HCT116 (cell line): Measurements from ENCODE around the gene MYO7A. TPM values are rescaled to one million over a fixed set of nuclear protein-coding genes. Genes with fewer than 3 reads are reported as not detected.

ENCODE experiments used
- ATAC-seq: fragments of 200-7000 bp; cut with Tn5 transposase; 2 replicates; pipeline ENCODE4 v1.9.1; 2020; ENCODE audit warnings: mild to moderate bottlenecking, moderate library complexity
- BruUV-seq: library from RNA; stranded (reverse); fragments of 400-500 nt; replicated peaks from 2 replicates; lab custom pipeline; 2021; lab: Mats Ljungman, UMichigan
- CTCF ChIA-PET: fragments of 300-600 bp; sonication (Branson Sonifier 250); formaldehyde crosslinking; loops from one replicate; lab custom pipeline; 2021; ENCODE audit warnings: antibody characterized with exemption; lab: Charles Lee
- POLR2A ChIA-PET: fragments of 300-600, 350-600 bp; sonication (Branson Sonifier 250); formaldehyde crosslinking; loops from one replicate; lab custom pipeline; 2021; ENCODE audit warnings: antibody characterized with exemption; lab: Charles Lee
- RAD21 ChIA-PET, 2 experiments: fragments of 300-600 bp; sonication (Branson Sonifier 250); formaldehyde crosslinking; loops; one replicate each; lab custom pipeline; 2023; ENCODE audit warnings: low total read pairs in 2 of 2; ENCODE audit not compliant: uncharacterized antibody in 2 of 2, unreplicated experiment in 2 of 2, low non-redundant PET in 1 of 2; lab: Charles Lee
- DNase-seq: peaks from one replicate; pipeline ENCODE4 v3.0.0-alpha.2; 2010; ENCODE audit warnings: low read depth, low spot score
- H2AFZ ChIP-seq: fragments of 200-600 bp; shearing (Covaris generic), sonication (generic); 2 replicates; pipeline ENCODE4 v1.6.1; 2017; ENCODE audit warnings: low read depth, mixed run types, mixed read lengths, antibody characterized with exemption, low read length; ENCODE audit not compliant: poor library complexity, severe bottlenecking
- H3K27ac ChIP-seq: 2 replicates; pipeline ENCODE4 v1.5.1; 2012; ENCODE audit warnings: low read depth, low read length
- H3K27me3 ChIP-seq: fragments of 200-600 bp; sonication (generic); 2 replicates; pipeline ENCODE4 v1.6.1; 2016; ENCODE audit warnings: mixed run types, low read length, mixed read lengths; ENCODE audit not compliant: insufficient read depth
- H3K36me3 ChIP-seq, 2 experiments: fragments of 200-500 bp in 1 of 2; fragments of 200-600 bp in 1 of 2; sonication (Bioruptor generic) in 1 of 2; sonication (generic) in 1 of 2; 2 replicates each; pipeline versions ENCODE4 v1.5.1 to v1.6.1; 2014 to 2016; ENCODE audit warnings: low read length in 2 of 2, inconsistent platforms in 1 of 2, mixed read lengths in 1 of 2, mixed run types in 1 of 2; ENCODE audit not compliant: insufficient read depth in 2 of 2, control insufficient read depth in 1 of 2
- H3K4me1 ChIP-seq, 2 experiments: fragments of 200-600 bp in 1 of 2; sonication (generic) in 1 of 2; 2 replicates each; pipeline versions ENCODE4 v1.5.1 to v1.6.1; 2012 to 2017; ENCODE audit warnings: low read length in 2 of 2, inconsistent platforms in 1 of 2, mild to moderate bottlenecking in 1 of 2, mixed read lengths in 1 of 2, mixed run types in 1 of 2, moderate library complexity in 1 of 2; ENCODE audit not compliant: insufficient read depth in 2 of 2, control insufficient read depth in 1 of 2
- H3K4me2 ChIP-seq: fragments of 200-600 bp; sonication (generic); 2 replicates; pipeline ENCODE4 v1.6.1; 2017; ENCODE audit warnings: mixed run types, low read length, mixed read lengths
- H3K4me3 ChIP-seq, 2 experiments: fragments of 200-600 bp in 1 of 2; sonication (generic) in 1 of 2; replicated peaks in 1 of 2; 2 replicates each; pipeline ENCODE4 v1.5.1; 2011 to 2016; ENCODE audit warnings: low read length in 2 of 2, control low read depth in 1 of 2, low read depth in 1 of 2, mild to moderate bottlenecking in 1 of 2, mixed read lengths in 1 of 2, mixed run types in 1 of 2
- H3K79me2 ChIP-seq: fragments of 200-600 bp; sonication (generic); 2 replicates; pipeline ENCODE4 v1.6.1; 2017; ENCODE audit warnings: mild to moderate bottlenecking, mixed run types, low read length, moderate library complexity, mixed read lengths; ENCODE audit not compliant: insufficient read depth
- H3K9ac ChIP-seq: fragments of 200-600 bp; sonication (generic); 2 replicates; pipeline ENCODE4 v1.6.1; 2016; ENCODE audit warnings: low read length, mixed read lengths
- H3K9me2 ChIP-seq: fragments of 200-600 bp; sonication (generic), shearing (Covaris generic); 2 replicates; pipeline ENCODE4 v1.6.1; 2017; ENCODE audit warnings: mixed run types, mild to moderate bottlenecking, moderate library complexity; ENCODE audit not compliant: insufficient read depth
- H3K9me3 ChIP-seq, 2 experiments: fragments of 200-500 bp in 1 of 2; fragments of 200-600 bp in 1 of 2; sonication (Bioruptor generic) in 1 of 2; sonication (generic) in 1 of 2; 2 replicates each; pipeline ENCODE4 v1.6.1; 2014 to 2017; ENCODE audit warnings: low read length in 2 of 2, mixed read lengths in 2 of 2, inconsistent platforms in 1 of 2, low read depth in 1 of 2, mild to moderate bottlenecking in 1 of 2, mixed run types in 1 of 2, moderate library complexity in 1 of 2; ENCODE audit not compliant: control insufficient read depth in 1 of 2, insufficient read depth in 1 of 2
- H4K20me1 ChIP-seq: fragments of 200-600 bp; sonication (generic), shearing (Covaris generic); 2 replicates; pipeline ENCODE4 v1.6.1; 2017; ENCODE audit warnings: mixed run types, mild to moderate bottlenecking, moderate library complexity; ENCODE audit not compliant: insufficient read depth
- CEBPB ChIP-seq: IDR thresholded peaks from 2 replicates; pipeline ENCODE4 v1.6.1; 2012; ENCODE audit warnings: low read depth
- POLR2AphosphoS5 ChIP-seq: IDR thresholded peaks from 2 replicates; pipeline ENCODE4 v1.6.1; 2011; ENCODE audit warnings: mild to moderate bottlenecking, low read depth, low read length, moderate library complexity
- intact Hi-C: fragments of 100-400 bp; cut with micrococcal nuclease; formaldehyde crosslinking; loops from 2 replicates; pipeline ENCODE4 v1.10.0; 2022
- total RNA-seq: library from RNA; stranded (reverse); gene quantifications from one replicate; pipeline ENCODE4 v1.2.1, GENCODE V29; 2021; ENCODE audit not compliant: unreplicated experiment
- TF ChIP-seq, protein P1 (sequence below), 3 experiments: fragments of 200-600 bp in 1 of 3; sonication (generic) in 1 of 3; IDR thresholded peaks in 2 of 3; conservative IDR thresholded peaks in 1 of 3; 2 replicates each; pipeline ENCODE4 v1.5.1; 2012 to 2017; ENCODE audit warnings: low read depth in 2 of 3, low read length in 2 of 3, antibody characterized with exemption in 1 of 3, borderline replicate concordance in 1 of 3, control low read depth in 1 of 3, mild to moderate bottlenecking in 1 of 3, mixed read lengths in 1 of 3, mixed run types in 1 of 3, moderate library complexity in 1 of 3; ENCODE audit not compliant: insufficient read depth in 1 of 3

The MYO7A gene
- total RNA-seq, 1 experiment from 2014 or later = 1.8 TPM

GRCh38 chr11:77129069-77129841, 1.2 kb downstream of the MYO7A start:
- no peak overlapping the region for H3K27ac ChIP-seq
- H3K79me2 ChIP-seq = no peaks in the 10 kb centered on the region
- H3K36me3 ChIP-seq = no peaks in the 10 kb centered on the region
- BruUV-seq = no TSS peak
- H3K9me2 ChIP-seq = no peaks in the 10 kb centered on the region
- H3K4me2 ChIP-seq = no peak overlapping the region
- CTCF ChIA-PET = interaction anchor here (1.1 kb wide), 1 partner anchor 59 kb away, joined by 3 read pairs; no protein-coding TSS in a partner anchor
- H3K9ac ChIP-seq = no peak overlapping the region
- H3K9me3 ChIP-seq = no peaks in the 10 kb centered on the region
- no peak for ATAC-seq
- no peak overlapping the region for H2AFZ ChIP-seq
- DNase-seq = no peak
- TF ChIP-seq, protein P1, sequence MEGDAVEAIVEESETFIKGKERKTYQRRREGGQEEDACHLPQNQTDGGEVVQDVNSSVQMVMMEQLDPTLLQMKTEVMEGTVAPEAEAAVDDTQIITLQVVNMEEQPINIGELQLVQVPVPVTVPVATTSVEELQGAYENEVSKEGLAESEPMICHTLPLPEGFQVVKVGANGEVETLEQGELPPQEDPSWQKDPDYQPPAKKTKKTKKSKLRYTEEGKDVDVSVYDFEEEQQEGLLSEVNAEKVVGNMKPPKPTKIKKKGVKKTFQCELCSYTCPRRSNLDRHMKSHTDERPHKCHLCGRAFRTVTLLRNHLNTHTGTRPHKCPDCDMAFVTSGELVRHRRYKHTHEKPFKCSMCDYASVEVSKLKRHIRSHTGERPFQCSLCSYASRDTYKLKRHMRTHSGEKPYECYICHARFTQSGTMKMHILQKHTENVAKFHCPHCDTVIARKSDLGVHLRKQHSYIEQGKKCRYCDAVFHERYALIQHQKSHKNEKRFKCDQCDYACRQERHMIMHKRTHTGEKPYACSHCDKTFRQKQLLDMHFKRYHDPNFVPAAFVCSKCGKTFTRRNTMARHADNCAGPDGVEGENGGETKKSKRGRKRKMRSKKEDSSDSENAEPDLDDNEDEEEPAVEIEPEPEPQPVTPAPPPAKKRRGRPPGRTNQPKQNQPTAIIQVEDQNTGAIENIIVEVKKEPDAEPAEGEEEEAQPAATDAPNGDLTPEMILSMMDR (IDR thresholded peaks at IDR 0.05 in 2 of 3, conservative IDR thresholded peaks at IDR 0.05 in 1 of 3; ENCODE audit: borderline replicate concordance in 1 of 3, insufficient read depth in 1 of 3, low read depth in 2 of 3, low read length in 2 of 3) = no peak
- no peak for TF ChIP-seq CEBPB
- no peak for TF ChIP-seq POLR2AphosphoS5
- TF ChIP-seq, all 23 proteins: peak for 0
- ChIA-PET RAD21 (no interaction called here), POLR2A (no interaction called here)
- intact Hi-C loops = no loop called here
- Histone ChIP-seq H3K27me3 (no peaks in the 10 kb centered on the region), H3K4me1 (peaks cover 3 to 15% of the 10 kb centered on the region in 2 experiments; a peak in 3 of 4 replicates), H3K4me3 (no peak overlapping the region), H4K20me1 (no peaks in the 10 kb centered on the region)
